ENCODE results near the gene KIAA1328. TPM values are rescaled to one million over a fixed set of nuclear protein-coding genes. Genes with fewer than 3 reads are reported as not detected.

The KIAA1328 gene
- total and polyA plus RNA-seq, 2 donors (not counting 3 experiments of a cell fraction or from before 2014, with no cell fraction given), result 2.7 to 6.5 TPM

DNA sequence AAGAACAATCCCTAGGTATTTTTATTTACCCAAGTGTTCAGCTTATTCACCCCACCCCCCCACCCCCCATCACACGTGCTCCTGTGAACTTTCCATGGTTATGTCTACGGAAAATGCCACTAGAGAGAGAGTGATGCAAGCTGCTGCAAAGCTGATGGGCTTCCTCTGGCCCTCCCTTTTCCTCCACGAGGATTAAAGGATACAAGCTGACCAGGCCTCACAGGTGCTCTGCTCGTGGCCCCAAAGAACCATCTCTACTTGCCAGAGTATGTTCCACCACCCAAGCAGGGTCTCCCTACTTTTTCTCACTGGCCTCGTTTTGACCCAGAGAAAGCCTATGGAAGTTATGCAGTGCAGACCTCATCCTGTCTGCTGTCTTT is 394.1 kb downstream of the KIAA1328 start:
- Histone ChIP-seq H3K4me1 (ENCODE audit: control insufficient read depth, extremely low read depth, insufficient read depth, low read length) (no peaks in the 10 kb centered on the region), H2AFZ (ENCODE audit: low read depth, low read length) (no peak overlapping the region), H3K4me2 (ENCODE audit: insufficient read depth, low read length) (no peak overlapping the region), H3K4me3 (replicated peaks in 1 of 3; ENCODE audit: insufficient read depth in 1 of 3, low read depth in 1 of 3, low read length in 3 of 3) (no peak overlapping the region), H4K20me1 (replicated peaks; ENCODE audit: control insufficient read depth, extremely low read depth, insufficient read depth, low read length) (no peaks in the 10 kb centered on the region), H3K9me1 (replicated peaks; ENCODE audit: control insufficient read depth, extremely low read depth, insufficient read depth, low read length) (no peaks in the 10 kb centered on the region), H3K27ac (ENCODE audit: insufficient read depth, low read depth, low read length) (no peak overlapping the region), H3K9ac (replicated peaks; ENCODE audit: extremely low read depth, insufficient read depth, low read length) (no peak overlapping the region), H3K79me2 (ENCODE audit: control insufficient read depth, insufficient read depth, low read length) (no peaks in the 10 kb centered on the region), H3K36me3 (ENCODE audit: control insufficient read depth in 2 of 2, extremely low read depth in 1 of 2, insufficient read depth in 2 of 2, low read length in 2 of 2) (no peaks in the 10 kb centered on the region), H3K27me3 (ENCODE audit: control insufficient read depth in 2 of 2, insufficient read depth in 2 of 2, low read length in 2 of 2) (no peaks in the 10 kb centered on the region), H3K9me3 (replicated peaks; ENCODE audit: control insufficient read depth, insufficient read depth, low read length) (no peaks in the 10 kb centered on the region)
- BruUV-seq (replicated peaks), result no TSS peak
- ChIA-PET POLR2A (no interaction called here), CTCF (no interaction called here)
- intact Hi-C loops (cut with micrococcal nuclease) (no loop called here), dilution Hi-C loops (cut with MboI; ENCODE audit: extremely low pct_ligation_motif_present, low sequenced_read_pairs) (no loop called here)
- DNase-seq (ENCODE audit: low read depth, low spot score) (no peak), FAIRE-seq (no peak)
- no peak for TF ChIP-seq EZH2 (IDR thresholded peaks at IDR 0.05; ENCODE audit: borderline replicate concordance, low read depth, low read length, severe bottlenecking)
- TF ChIP-seq GATA2 (IDR thresholded peaks at IDR 0.05; ENCODE audit: insufficient read depth, insufficient read length, low read depth, low read length), result no peak
- TF ChIP-seq, protein P1, sequence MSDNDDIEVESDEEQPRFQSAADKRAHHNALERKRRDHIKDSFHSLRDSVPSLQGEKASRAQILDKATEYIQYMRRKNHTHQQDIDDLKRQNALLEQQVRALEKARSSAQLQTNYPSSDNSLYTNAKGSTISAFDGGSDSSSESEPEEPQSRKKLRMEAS (IDR thresholded peaks at IDR 0.05; ENCODE audit: insufficient read depth, insufficient read length), result no peak
- TF ChIP-seq FOS (IDR thresholded peaks at IDR 0.05; ENCODE audit: borderline replicate concordance, insufficient read depth, low read length), result no peak
- TF ChIP-seq CTCF (IDR thresholded peaks at IDR 0.05; ENCODE audit: extremely low read depth in 1 of 2, insufficient read depth in 1 of 2, low read depth in 1 of 2, low read length in 2 of 2), result no peak
- TF ChIP-seq MYC (IDR thresholded peaks at IDR 0.05; ENCODE audit: low read depth, low read length), result no peak
- TF ChIP-seq JUN (IDR thresholded peaks at IDR 0.05; ENCODE audit: borderline replicate concordance, insufficient read depth, insufficient read length, low read depth), result no peak
